Endothelial cell of umbilical vein (primary cell): ENCODE measurements around the gene GATA2.

Experiments
- CTCF ChIP-seq, 2 donors: IDR thresholded peaks; 1 replicate in 1 of 2; 2 replicates in 1 of 2; pipeline ENCODE4 v1.5.1; 2011; ENCODE audit warnings: low read length in 2 of 2, mild to moderate bottlenecking in 2 of 2, moderate library complexity in 2 of 2, control low read depth in 1 of 2, inconsistent platforms in 1 of 2, low read depth in 1 of 2; ENCODE audit not compliant: insufficient read depth in 1 of 2; ENCODE audit errors: extremely low read depth in 1 of 2
- MYC ChIP-seq: IDR thresholded peaks from one replicate; pipeline ENCODE4 v1.6.1; 2011; ENCODE audit warnings: mild to moderate bottlenecking, low read depth, low read length

- no peak for TF ChIP-seq CTCF (IDR thresholded peaks at IDR 0.05; ENCODE audit: extremely low read depth in 1 of 2, insufficient read depth in 1 of 2, low read depth in 1 of 2, low read length in 2 of 2)
- no peak for TF ChIP-seq MYC
Measured at GRCh38 chr3:128541246-128541645, 48.2 kb upstream of the GATA2 start.
